ENCODE results near the gene CES1.

DNA sequence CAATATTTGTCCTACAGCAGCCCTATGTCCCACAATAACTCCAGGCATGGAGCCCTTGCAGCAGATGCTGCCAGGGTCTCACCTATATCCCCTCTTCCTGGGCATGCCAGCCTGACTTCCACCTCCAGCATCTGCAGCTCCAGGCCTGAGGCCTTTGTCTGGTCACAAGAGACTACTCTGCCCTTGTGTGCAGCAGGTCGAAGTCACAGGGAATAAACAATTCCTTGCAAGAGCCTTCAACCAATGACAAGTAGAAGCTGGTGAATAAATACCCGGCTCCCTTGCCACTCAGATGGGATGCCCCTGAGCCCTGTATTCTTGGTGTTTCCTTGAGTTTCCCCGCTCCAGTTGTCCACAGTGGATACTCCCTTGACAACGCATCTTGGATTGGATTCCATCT lies 23.0 kb downstream of the CES1 start:
- TF ChIP-seq, protein P1, sequence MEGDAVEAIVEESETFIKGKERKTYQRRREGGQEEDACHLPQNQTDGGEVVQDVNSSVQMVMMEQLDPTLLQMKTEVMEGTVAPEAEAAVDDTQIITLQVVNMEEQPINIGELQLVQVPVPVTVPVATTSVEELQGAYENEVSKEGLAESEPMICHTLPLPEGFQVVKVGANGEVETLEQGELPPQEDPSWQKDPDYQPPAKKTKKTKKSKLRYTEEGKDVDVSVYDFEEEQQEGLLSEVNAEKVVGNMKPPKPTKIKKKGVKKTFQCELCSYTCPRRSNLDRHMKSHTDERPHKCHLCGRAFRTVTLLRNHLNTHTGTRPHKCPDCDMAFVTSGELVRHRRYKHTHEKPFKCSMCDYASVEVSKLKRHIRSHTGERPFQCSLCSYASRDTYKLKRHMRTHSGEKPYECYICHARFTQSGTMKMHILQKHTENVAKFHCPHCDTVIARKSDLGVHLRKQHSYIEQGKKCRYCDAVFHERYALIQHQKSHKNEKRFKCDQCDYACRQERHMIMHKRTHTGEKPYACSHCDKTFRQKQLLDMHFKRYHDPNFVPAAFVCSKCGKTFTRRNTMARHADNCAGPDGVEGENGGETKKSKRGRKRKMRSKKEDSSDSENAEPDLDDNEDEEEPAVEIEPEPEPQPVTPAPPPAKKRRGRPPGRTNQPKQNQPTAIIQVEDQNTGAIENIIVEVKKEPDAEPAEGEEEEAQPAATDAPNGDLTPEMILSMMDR (IDR thresholded peaks at IDR 0.05), result no peak
- TF ChIP-seq POLR2AphosphoS5 (IDR thresholded peaks at IDR 0.05), result no peak

Measured in esophagus muscularis mucosa (tissue), 3 donors.